H1 (cell line): ENCODE data around the gene POLR2J.

ENCODE experiments used
- CTCF ChIP-seq, 3 experiments: IDR thresholded peaks; 1 replicate in 2 of 3; 2 replicates in 1 of 3; pipeline versions ENCODE4 v1.5.1 to v1.6.1; 2011; ENCODE audit warnings: low read length in 3 of 3, mild to moderate bottlenecking in 3 of 3, inconsistent platforms in 2 of 3, low read depth in 1 of 3, moderate library complexity in 1 of 3; ENCODE audit not compliant: insufficient read depth in 1 of 3; ENCODE audit errors: control extremely low read depth in 1 of 3
- POLR2AphosphoS5 ChIP-seq: IDR thresholded peaks from 2 replicates; pipeline ENCODE4 v1.6.1; 2011; ENCODE audit warnings: low read depth, low read length

GRCh38 chr7:102424787-102425218 is 53.9 kb downstream of the POLR2J start:
- TF ChIP-seq CTCF (IDR thresholded peaks at IDR 0.05; ENCODE audit: control extremely low read depth in 1 of 3, insufficient read depth in 1 of 3, low read depth in 1 of 3, low read length in 3 of 3): no peak
- no peak for TF ChIP-seq POLR2AphosphoS5
